Measurements from ENCODE around the gene TBL1Y. TPM values are rescaled to one million over a fixed set of nuclear protein-coding genes. Genes with fewer than 3 reads are reported as not detected.

Gene TBL1Y
- total and polyA plus RNA-seq, 2 experiments from 2014 or later = 2.6 to 5.8 TPM

DNA sequence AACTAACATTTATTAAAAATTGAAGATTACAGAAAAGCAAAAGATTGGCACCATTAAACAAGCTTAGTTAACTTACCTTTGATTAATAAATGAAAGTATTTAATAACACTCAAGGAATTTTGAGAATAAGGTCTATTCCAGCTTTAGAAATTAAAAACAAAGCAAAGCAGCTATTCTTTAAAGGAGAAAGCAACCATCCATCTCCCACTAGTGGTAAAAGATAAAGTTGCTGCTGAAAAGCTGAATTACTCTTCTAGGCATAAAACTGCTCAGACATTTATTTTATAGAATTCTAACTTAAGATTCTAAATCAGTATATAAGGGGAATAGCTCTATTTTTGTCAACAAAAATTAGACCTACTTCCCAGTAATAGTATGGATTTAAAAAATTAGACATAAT is 37.2 kb downstream of the TBL1Y start:
- Histone ChIP-seq H3K27ac (ENCODE audit: low read depth) (no peak overlapping the region), H4K20me1 (replicated peaks; ENCODE audit: insufficient read depth) (no peaks in the 10 kb centered on the region), H3K79me2 (replicated peaks; ENCODE audit: insufficient read depth) (no peaks in the 10 kb centered on the region), H3K4me2 (no peak overlapping the region), H3K9me2 (ENCODE audit: insufficient read depth) (no peaks in the 10 kb centered on the region), H3K36me3 (ENCODE audit: insufficient read depth) (no peaks in the 10 kb centered on the region), H3K27me3 (ENCODE audit: insufficient read depth) (no peaks in the 10 kb centered on the region), H3F3A (replicated peaks; ENCODE audit: low read depth) (no peaks in the 10 kb centered on the region), H2AFZ (no peak overlapping the region), H3K4me3 (no peak overlapping the region), H3K4me1 (ENCODE audit: insufficient read depth) (no peaks in the 10 kb centered on the region)
- Mint-ChIP-seq H3K36me3 (ENCODE audit: low read depth) (no peaks in the 10 kb centered on the region), H3K27ac (no peak overlapping the region), H3K4me1 (peaks cover 3% of the 10 kb centered on the region; the same call in 2 of the 3 replicates), H3K4me3 (no peak overlapping the region), H3K9me3 (no peaks in the 10 kb centered on the region), H3K27me3 (ENCODE audit: insufficient read depth, low read depth, poor library complexity) (no peaks in the 10 kb centered on the region)
- DNase-seq (ENCODE audit: low spot score) = peak; percentile 16
- no peak for ATAC-seq
- TF ChIP-seq NANOG (IDR thresholded peaks at IDR 0.05; ENCODE audit: borderline replicate concordance) = no peak
- TF ChIP-seq, protein P1, sequence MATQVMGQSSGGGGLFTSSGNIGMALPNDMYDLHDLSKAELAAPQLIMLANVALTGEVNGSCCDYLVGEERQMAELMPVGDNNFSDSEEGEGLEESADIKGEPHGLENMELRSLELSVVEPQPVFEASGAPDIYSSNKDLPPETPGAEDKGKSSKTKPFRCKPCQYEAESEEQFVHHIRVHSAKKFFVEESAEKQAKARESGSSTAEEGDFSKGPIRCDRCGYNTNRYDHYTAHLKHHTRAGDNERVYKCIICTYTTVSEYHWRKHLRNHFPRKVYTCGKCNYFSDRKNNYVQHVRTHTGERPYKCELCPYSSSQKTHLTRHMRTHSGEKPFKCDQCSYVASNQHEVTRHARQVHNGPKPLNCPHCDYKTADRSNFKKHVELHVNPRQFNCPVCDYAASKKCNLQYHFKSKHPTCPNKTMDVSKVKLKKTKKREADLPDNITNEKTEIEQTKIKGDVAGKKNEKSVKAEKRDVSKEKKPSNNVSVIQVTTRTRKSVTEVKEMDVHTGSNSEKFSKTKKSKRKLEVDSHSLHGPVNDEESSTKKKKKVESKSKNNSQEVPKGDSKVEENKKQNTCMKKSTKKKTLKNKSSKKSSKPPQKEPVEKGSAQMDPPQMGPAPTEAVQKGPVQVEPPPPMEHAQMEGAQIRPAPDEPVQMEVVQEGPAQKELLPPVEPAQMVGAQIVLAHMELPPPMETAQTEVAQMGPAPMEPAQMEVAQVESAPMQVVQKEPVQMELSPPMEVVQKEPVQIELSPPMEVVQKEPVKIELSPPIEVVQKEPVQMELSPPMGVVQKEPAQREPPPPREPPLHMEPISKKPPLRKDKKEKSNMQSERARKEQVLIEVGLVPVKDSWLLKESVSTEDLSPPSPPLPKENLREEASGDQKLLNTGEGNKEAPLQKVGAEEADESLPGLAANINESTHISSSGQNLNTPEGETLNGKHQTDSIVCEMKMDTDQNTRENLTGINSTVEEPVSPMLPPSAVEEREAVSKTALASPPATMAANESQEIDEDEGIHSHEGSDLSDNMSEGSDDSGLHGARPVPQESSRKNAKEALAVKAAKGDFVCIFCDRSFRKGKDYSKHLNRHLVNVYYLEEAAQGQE (IDR thresholded peaks at IDR 0.05; ENCODE audit: unreplicated experiment) = no peak
- TF ChIP-seq, protein P2, sequence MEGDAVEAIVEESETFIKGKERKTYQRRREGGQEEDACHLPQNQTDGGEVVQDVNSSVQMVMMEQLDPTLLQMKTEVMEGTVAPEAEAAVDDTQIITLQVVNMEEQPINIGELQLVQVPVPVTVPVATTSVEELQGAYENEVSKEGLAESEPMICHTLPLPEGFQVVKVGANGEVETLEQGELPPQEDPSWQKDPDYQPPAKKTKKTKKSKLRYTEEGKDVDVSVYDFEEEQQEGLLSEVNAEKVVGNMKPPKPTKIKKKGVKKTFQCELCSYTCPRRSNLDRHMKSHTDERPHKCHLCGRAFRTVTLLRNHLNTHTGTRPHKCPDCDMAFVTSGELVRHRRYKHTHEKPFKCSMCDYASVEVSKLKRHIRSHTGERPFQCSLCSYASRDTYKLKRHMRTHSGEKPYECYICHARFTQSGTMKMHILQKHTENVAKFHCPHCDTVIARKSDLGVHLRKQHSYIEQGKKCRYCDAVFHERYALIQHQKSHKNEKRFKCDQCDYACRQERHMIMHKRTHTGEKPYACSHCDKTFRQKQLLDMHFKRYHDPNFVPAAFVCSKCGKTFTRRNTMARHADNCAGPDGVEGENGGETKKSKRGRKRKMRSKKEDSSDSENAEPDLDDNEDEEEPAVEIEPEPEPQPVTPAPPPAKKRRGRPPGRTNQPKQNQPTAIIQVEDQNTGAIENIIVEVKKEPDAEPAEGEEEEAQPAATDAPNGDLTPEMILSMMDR (conservative IDR thresholded peaks at IDR 0.05; ENCODE audit: low read depth in 2 of 2) = peak in 1 of 2 experiments; percentile 43; a peak in 3 of 4 replicates
- TF ChIP-seq CREB1 (CRISPR knock-in tag; IDR thresholded peaks at IDR 0.05; ENCODE audit: low read depth) = no peak
- no peak for TF ChIP-seq EZH2phosphoT487 (IDR thresholded peaks at IDR 0.05; ENCODE audit: unreplicated experiment)

DNA sequence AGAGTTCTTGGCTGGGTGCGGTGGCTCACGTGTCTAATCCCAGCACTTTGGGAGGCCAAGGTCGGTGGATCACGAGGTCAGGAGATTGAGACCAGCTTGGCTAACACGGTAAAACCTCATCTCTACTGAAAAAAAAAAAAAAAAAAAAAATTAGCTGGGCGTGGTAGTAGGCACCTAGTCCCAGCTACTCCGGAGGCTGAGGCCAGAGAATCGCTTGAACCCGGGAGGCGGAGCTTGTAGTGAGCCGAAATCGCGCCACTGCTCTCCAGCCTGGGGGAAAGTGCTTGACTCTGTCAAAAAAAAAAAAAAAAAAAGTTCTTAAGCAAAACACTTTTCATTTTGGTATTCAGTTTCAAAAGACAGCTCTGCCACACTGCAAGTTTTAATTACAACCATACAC is 37.9 kb downstream of the TBL1Y start:
- H3K36me3 ChIP-seq (ENCODE audit: insufficient read depth) = no peaks in the 10 kb centered on the region
- no peak overlapping the region for H2AFZ ChIP-seq
- DNase-seq (ENCODE audit: low spot score) (no peak), ATAC-seq (no peak)
- no peaks in the 10 kb centered on the region for H3F3A ChIP-seq (replicated peaks; ENCODE audit: low read depth)
- Mint-ChIP-seq H3K36me3 (ENCODE audit: low read depth) (peaks cover 3% of the 10 kb centered on the region; the same call in 1 of the 3 replicates), H3K27me3 (ENCODE audit: insufficient read depth, low read depth, poor library complexity) (no peaks in the 10 kb centered on the region), H3K27ac (no peak overlapping the region), H3K4me3 (no peak overlapping the region), H3K9me3 (no peaks in the 10 kb centered on the region), H3K4me1 (peaks cover 3% of the 10 kb centered on the region; the same call in 2 of the 3 replicates)
- H3K4me3 ChIP-seq = no peak overlapping the region
- no peaks in the 10 kb centered on the region for H4K20me1 ChIP-seq (replicated peaks; ENCODE audit: insufficient read depth)
- no peaks in the 10 kb centered on the region for H3K79me2 ChIP-seq (replicated peaks; ENCODE audit: insufficient read depth)
- no peaks in the 10 kb centered on the region for H3K9me2 ChIP-seq (ENCODE audit: insufficient read depth)
- no peaks in the 10 kb centered on the region for H3K4me1 ChIP-seq (ENCODE audit: insufficient read depth)
- no peak overlapping the region for H3K4me2 ChIP-seq
- no peak overlapping the region for H3K27ac ChIP-seq (ENCODE audit: low read depth)
- H3K27me3 ChIP-seq (ENCODE audit: insufficient read depth) = no peaks in the 10 kb centered on the region
- TF ChIP-seq, protein P3, sequence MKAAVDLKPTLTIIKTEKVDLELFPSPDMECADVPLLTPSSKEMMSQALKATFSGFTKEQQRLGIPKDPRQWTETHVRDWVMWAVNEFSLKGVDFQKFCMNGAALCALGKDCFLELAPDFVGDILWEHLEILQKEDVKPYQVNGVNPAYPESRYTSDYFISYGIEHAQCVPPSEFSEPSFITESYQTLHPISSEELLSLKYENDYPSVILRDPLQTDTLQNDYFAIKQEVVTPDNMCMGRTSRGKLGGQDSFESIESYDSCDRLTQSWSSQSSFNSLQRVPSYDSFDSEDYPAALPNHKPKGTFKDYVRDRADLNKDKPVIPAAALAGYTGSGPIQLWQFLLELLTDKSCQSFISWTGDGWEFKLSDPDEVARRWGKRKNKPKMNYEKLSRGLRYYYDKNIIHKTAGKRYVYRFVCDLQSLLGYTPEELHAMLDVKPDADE (IDR thresholded peaks at IDR 0.05) = no peak
- TF ChIP-seq STAT1 (IDR thresholded peaks at IDR 0.05; ENCODE audit: unreplicated experiment) = no peak
- no peak for TF ChIP-seq EZH2 (IDR thresholded peaks at IDR 0.05; ENCODE audit: low read depth, unreplicated experiment)
- TF ChIP-seq NANOG (IDR thresholded peaks at IDR 0.05; ENCODE audit: borderline replicate concordance) = no peak
- no peak for TF ChIP-seq CREB1 (CRISPR knock-in tag; IDR thresholded peaks at IDR 0.05; ENCODE audit: low read depth)
- no peak for TF ChIP-seq POLR2AphosphoS5 (IDR thresholded peaks at IDR 0.05; ENCODE audit: low read depth)
- no peak for TF ChIP-seq ZNF331 (CRISPR knock-in tag; IDR thresholded peaks at IDR 0.05; ENCODE audit: low read depth)

Data from GM23338 (cell line).